ENCODE data around the gene SSU72. TPM values are rescaled to one million over a fixed set of nuclear protein-coding genes. Genes with fewer than 3 reads are reported as not detected.
"Not testable (repeated sequence)": the region's sequence is repeated elsewhere in the genome, so short reads cannot be mapped to it uniquely, and the experiment has no call there.

The SSU72 gene
- total RNA-seq, 4 donors from 2014 or later: 95.7 to 130 (median 107) TPM

- no peak for ATAC-seq (ENCODE audit: low FRiP score)
- TF ChIP-seq CTCF (IDR thresholded peaks at IDR 0.05): no peak
- DNase-seq (ENCODE audit: low spot score): no peak
Observed at GRCh38 chr1:1599030-1599934, 24.6 kb upstream of the SSU72 start.

- ATAC-seq (ENCODE audit: low FRiP score) (no peak), DNase-seq (ENCODE audit: low spot score) (no peak)
- TF ChIP-seq CTCF (IDR thresholded peaks at IDR 0.05): no peak
Observed at GRCh38 chr1:1598720-1599029, 24.0 kb upstream of the SSU72 start.

DNA sequence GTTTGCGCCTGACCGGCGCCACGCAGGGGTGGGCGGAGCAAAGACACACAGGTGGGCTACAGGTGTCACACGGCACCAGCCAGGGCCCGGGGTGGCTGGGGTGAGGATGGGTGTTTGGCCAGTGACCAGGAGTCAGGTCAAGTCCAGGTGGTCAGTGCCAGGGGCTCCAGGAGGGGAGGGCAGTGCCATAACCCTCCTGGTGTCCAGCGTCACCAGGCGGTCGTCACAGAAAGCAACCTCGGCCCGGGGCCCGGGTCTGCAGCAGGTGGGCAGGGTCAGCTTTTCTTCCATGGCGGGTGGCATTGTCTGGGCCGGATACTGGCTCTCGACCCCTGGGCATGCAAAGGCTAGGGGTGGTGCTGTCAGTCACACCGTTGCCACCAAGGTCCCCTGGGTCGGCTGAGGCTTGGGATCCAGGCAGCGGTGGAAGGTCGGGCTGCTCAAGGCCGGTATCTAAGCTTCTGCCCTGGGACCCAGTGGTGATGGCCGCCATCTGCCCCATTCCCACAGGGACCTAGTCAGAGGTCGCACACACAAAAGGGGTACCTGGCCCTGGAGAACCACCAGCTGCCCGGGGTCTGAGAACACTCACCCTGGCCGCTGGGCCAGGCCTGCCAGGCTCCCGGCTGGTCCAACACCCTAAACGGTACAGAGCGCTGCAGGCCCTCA lies 23.5 kb upstream of the SSU72 start:
- DNase-seq (ENCODE audit: low spot score) (no peak), ATAC-seq (ENCODE audit: low FRiP score) (no peak)
- no peak for TF ChIP-seq CTCF (IDR thresholded peaks at IDR 0.05)

DNA sequence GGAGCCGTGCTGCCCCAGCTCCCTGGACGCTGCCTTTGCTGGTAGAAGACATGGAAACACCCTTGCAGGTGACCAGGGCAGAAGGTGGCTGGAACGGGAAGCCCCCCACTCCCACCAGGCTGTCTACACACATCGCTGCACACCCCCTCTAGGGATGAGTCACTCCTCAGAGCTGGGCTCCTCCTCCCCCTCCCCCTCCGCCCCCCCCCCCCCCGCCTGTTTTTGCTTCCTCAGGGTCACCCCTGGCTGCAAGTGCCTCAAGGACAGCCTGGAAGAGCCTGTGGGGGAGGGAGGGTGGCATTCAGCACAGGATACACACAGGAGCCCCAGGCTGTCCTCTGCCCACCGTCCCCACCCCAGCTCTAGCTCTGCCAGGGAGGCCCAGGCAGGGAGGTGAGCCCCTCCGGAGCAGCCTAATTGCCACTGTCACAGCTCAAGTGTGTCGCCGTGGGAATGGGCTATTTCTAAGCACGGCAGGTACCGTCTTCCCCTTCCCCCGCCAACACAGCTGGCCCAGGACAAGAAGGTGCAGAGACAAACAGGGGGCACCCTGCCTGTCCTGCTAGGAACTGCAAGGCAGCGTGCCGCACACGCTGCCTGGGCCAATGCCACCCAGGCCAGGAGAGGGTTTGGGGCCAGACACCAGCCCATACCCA lies 22.7 kb upstream of the SSU72 start:
- no peak for TF ChIP-seq CTCF (IDR thresholded peaks at IDR 0.05)
- ATAC-seq (ENCODE audit: low FRiP score) (no peak), DNase-seq (ENCODE audit: low spot score) (no peak)

- no peak for DNase-seq (ENCODE audit: low spot score)
- no peak for TF ChIP-seq CTCF (IDR thresholded peaks at IDR 0.05)
- no peak for ATAC-seq (ENCODE audit: low FRiP score)
Observed at GRCh38 chr1:1596493-1597274, 22.0 kb upstream of the SSU72 start.

GRCh38 chr1:1595341-1595740 lies 20.7 kb upstream of the SSU72 start:
- ATAC-seq (ENCODE audit: low FRiP score); DNase-seq (ENCODE audit: low spot score): not testable (repeated sequence)

All from omental fat pad (tissue), 4 donors.